ENCODE results near the gene NMB. TPM values are rescaled to one million over a fixed set of nuclear protein-coding genes. Genes with fewer than 3 reads are reported as not detected.

The NMB gene
- total and polyA plus RNA-seq, 2 of the 13 experiments (the other 11 are each of a cell fraction or from before 2014, with no cell fraction given) = 10.4 to 25.4 TPM

GRCh38 chr15:84606653-84607120 is 51.3 kb downstream of the NMB start (continued):
- TF ChIP-seq SOX13 (IDR thresholded peaks at IDR 0.05) (peak; percentile 96), SOX13 (CRISPR knock-in tag; conservative IDR thresholded peaks at IDR 0.05 in 1 of 2, IDR thresholded peaks at IDR 0.05 in 1 of 2) (peak in 1 of 2 experiments; percentile 98; a peak in 2 of 4 replicates), DNMT3B (CRISPR knock-in tag; conservative IDR thresholded peaks at IDR 0.05) (no peak), ZNF615 (CRISPR knock-in tag; IDR thresholded peaks at IDR 0.05; ENCODE audit: borderline replicate concordance) (peak; percentile 54; the same call in 1 of the 2 replicates), TAF15 (IDR thresholded peaks at IDR 0.05; ENCODE audit: low read depth, low read length, poor library complexity, severe bottlenecking) (no peak), MLX (CRISPR knock-in tag; IDR thresholded peaks at IDR 0.05) (peak; percentile 85), NFYB (CRISPR knock-in tag; IDR thresholded peaks at IDR 0.05) (peak; percentile 59), ZNF609 (CRISPR knock-in tag; IDR thresholded peaks at IDR 0.05; ENCODE audit: borderline replicate concordance) (peak; percentile 96), ZBTB7B (CRISPR knock-in tag; IDR thresholded peaks at IDR 0.05) (peak; percentile 73; the same call in 1 of the 2 replicates), GABPA (IDR thresholded peaks at IDR 0.05; ENCODE audit: low read depth, low read length) (no peak), GABPA (CRISPR knock-in tag; IDR thresholded peaks at IDR 0.05; ENCODE audit: low read depth) (peak; percentile 33), CERS6 (CRISPR knock-in tag; IDR thresholded peaks at IDR 0.05) (no peak), ETV6 (CRISPR knock-in tag; conservative IDR thresholded peaks at IDR 0.05) (no peak), SIN3A (IDR thresholded peaks at IDR 0.05; ENCODE audit: borderline replicate concordance, low read depth, low read length) (peak; percentile 76; the same call in 1 of the 2 replicates), KDM1A (CRISPR knock-in tag; IDR thresholded peaks at IDR 0.05) (0 out of 2 replicates have a peak, but pooled peaks have one; percentile 35), FOXC1 (CRISPR knock-in tag; IDR thresholded peaks at IDR 0.05; ENCODE audit: borderline replicate concordance) (0 out of 2 replicates have a peak, but pooled peaks have one; percentile 64), ZNF574 (CRISPR knock-in tag; IDR thresholded peaks at IDR 0.05) (peak; percentile 49), ZNF652 (CRISPR knock-in tag; IDR thresholded peaks at IDR 0.05; ENCODE audit: borderline replicate concordance, low read depth) (no peak), NR2F6 (IDR thresholded peaks at IDR 0.05) (peak; percentile 97), NR2F6 (CRISPR knock-in tag; IDR thresholded peaks at IDR 0.05) (peak; percentile 96), ZNF839 (CRISPR knock-in tag; IDR thresholded peaks at IDR 0.05; ENCODE audit: borderline replicate concordance) (no peak), TMF1 (CRISPR knock-in tag; IDR thresholded peaks at IDR 0.05; ENCODE audit: low read depth) (no peak), ZNF224 (CRISPR knock-in tag; IDR thresholded peaks at IDR 0.05) (peak; percentile 69; the same call in 1 of the 2 replicates)
